CD4-positive, alpha-beta T cell treated with Interleukin-15 for 1 hour (primary cell): Measurements from ENCODE around the gene CIBAR2.

ENCODE experiments used
- DNase-seq: peaks from one replicate; pipeline ENCODE4 v3.0.0-alpha.2; 2020

CIBAR2 gene

DNA sequence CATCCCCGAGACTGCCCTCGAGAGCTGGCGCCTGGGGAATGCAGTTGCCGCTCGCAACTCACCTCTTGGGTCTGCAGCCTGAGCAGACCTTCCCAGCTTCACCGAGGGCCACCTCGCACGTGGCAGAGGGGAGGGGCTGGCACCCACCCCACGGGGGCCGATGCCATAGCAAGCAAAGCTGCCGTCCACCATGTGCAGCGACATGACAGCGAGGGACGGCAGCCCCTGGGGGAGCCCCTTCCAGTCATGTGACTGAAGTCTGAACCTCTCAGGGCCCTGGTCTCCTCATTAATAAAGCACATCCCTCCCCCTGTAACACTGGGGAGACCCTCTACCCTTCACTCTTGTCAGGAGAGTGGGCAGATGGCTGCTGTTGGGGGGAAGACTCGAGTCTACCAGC is 30.5 kb downstream of the CIBAR2 start:
- DNase-seq = no peak

DNA sequence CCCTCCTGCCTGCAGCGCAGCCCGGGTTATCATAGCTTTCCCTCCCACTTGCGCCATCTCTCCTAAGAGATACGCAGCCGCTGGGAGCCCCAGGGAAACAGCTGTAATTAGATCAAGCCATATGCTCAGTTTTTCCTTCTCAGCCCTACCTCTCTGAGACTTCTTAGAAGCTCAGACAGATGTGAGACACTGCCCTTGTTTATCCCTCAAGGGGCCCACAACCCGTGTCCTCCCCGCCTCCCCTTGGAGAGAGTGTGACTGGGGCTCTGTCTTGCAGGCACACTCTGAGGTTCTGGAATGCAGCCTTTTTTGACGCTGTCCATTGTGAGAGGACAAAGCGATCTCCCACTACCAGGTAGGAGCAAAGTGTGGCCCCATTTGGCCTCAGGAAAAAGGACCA is 31.2 kb downstream of the CIBAR2 start:
- DNase-seq = no peak

DNA sequence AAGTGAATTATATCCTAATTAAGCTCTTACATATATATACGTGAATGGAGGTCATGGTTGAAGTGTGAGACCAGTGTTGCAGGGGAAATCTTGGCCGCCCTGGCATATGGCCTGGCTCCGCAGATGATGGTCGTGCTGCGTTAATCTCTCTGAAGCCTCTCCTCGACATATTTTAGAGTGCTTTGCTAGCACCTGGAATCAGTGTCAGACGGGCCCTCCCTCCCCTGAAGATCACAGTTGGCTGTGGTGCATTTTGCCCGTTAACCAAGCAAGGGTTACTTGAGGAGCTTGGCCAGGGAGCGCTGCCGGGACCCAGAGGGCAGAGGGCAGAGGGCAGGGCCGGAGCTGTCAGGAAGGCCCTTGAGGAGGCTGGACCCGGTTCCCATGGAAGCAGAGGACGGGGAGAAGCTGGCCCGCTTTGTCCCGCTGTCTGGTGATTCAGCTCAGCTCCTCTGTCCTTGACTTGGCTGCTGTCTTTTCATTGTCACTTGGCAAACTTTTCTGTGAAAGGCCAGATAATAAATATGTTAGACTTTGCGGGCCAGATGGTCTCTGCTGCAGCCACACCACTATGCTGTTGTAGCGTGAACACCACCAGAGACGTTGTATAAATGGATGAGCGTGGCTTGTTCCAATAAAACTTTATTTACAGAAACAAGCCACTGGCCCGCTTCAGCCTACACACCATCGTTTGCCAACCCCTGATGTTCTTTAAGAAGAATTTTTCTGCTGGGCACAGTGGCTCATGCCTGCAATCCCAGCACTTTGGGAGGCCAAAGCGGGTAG is 32.3 kb downstream of the CIBAR2 start:
- DNase-seq = no peak

DNA sequence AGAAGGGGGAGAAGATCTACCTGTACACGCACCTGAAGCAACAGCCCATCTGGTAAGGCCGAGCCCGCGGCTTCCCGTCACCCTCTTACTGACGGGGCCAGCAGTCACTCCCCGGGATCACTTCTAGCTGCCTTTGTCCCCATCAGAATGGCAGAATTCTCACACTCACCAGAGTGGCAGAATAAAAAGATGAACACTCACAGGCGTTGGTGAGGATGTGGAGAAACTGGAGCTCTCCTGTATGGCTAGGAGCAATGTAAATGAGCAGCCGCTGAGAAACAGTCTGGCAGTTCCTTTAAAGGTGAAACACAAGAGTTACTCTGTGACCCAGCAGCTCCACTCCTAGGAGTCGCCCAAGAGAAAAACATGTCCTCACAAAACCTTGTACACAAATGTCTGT is 33.3 kb downstream of the CIBAR2 start:
- no peak for DNase-seq

DNA sequence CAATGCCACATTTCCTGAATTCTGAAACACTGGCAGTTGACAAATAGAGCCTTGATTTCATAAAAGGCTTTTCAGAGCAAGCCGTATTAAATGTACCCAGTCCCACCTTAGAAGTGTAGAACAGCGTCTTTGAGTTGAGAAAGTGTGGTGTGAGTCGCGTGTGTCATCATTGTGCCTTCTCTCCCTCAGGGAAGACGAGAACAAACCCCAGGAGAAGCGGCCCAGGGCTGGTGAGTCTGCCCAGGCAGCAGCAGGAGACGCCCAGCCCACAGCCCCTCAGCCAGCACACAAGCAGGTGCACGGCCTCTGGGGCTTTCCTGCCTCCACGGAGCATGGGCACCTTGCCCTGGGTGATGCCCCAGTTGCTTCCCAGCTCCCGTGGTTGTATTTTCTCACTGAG is 34.0 kb downstream of the CIBAR2 start:
- no peak for DNase-seq

DNA sequence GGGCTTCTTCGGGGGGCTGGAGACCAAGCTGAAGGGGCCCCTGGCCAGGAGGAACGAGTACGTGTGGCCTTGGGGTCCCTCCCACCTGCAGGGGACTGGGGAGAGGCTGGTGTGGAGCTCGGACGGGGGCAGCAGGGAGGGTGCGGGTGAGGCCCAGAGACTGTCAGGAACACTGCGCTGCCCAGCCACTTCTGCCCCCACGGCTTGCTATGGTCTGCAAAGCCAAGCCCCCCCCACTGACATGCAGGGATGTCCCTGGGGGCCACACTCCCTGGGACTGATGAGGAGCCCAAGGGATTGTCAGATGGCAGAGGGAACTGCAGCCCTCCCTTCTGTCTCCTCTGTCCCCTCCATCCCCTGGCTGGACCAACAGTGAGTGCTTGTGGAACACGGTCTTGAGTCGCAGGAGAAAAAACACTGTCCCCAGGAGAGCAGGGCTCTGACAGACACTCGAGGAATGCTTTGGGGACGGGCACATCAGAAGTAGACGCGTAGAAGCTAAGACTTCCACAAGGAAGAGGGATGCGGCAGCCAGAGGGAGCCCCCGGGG is 34.6 kb downstream of the CIBAR2 start:
- DNase-seq = no peak

DNA sequence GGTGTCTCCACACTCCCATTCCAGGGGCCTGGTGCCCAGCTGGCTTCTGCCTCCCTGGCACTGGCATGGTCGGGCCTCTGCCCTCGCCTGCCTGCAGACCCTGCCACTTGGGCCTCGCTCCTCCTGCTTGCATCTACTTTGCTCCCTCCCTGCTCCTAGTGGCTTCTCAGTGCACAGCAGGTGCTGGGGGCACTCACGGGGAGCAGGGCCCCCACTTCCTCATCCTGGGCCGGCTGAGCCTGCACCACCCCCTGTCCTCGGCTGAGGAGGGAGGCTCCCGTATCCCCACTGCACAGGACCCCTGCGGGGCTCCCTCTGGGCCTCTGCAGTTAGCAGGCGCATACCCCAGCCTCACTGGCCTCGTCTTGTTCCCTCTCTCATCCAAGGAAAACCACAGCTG is 35.2 kb downstream of the CIBAR2 start:
- DNase-seq = no peak

DNA sequence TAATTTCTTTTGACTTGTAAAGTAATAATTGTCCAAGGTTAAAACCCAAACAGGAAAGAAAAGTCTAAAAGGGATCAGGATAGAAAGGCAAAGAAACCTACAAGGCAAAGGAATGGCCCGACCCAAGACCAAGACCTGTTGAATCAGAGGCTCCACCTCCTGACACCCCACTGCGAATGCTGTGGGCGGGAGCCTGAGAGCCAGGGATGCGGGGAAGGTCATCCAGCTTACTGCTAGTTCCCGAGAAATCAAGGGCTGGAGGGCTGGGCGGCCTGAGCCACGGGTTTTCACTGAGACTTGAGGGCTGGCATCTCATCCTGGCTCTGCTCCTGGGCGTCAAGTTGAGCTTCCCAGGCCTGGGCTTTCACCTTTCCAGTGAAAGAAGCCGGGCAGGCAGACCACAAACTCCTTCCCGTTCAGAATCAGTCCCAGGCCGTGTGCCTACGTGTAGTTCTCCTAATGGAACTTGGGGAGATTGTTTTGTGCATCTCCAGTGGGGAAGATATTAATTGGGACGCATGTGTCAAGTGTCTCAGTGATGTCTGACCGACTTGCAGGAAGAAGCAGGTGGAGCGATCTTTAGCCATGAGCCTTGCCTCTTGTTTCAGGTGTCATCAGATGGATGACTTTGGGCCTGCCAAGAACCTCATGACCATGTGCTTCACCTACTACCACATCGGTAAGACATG is 36.9 kb downstream of the CIBAR2 start:
- DNase-seq = no peak

DNA sequence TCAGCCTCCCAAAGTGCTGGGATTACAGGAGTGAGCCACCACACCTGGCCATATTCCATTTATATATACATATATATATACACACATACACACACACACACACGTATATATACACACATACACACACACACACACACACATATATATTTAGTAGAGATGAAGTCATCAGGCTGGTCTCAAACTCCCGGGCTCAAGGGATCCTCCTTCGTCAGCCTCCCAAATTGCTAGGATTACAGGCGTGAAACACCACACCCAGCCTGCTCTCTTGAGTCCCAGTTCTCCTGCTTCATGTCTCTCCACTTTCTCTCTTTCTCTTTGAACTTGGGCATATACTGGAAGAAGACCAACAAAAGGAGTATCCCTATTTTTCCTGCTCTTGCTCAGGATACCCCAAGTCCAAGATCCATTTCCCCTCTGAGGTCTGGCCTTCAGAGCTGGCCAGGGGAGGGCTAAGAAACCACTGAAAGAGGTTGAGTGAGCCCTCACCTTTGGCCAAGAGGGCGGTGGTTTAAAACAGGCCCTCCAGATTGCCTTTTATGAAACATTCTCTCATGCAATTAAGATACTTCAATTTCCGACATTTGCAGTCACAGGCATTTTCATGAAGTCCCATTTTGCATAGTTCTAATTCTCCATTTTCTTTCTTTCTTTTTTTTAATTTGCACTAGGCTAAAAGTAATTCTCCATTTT is 37.9 kb downstream of the CIBAR2 start:
- DNase-seq = no peak

DNA sequence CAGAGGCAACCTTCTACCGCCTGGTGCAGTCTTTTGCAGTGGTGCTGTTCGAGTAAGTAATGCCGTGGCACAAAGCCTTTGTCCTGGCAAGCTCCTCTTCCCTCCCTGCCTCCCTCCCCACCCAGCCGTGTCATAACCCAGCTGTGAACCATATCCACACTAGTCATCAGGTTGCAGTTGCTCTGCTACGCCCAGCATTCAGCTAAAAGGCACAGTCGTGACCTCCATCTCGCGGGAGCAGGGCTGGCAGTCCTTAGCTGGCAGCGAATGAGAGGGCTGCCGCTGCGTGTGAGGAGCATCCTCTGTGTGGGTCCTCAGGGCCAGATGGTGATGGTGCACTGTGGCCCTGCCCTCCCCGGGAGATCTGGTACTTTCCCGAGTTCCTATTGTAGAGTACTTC is 39.3 kb downstream of the CIBAR2 start:
- no peak for DNase-seq

DNA sequence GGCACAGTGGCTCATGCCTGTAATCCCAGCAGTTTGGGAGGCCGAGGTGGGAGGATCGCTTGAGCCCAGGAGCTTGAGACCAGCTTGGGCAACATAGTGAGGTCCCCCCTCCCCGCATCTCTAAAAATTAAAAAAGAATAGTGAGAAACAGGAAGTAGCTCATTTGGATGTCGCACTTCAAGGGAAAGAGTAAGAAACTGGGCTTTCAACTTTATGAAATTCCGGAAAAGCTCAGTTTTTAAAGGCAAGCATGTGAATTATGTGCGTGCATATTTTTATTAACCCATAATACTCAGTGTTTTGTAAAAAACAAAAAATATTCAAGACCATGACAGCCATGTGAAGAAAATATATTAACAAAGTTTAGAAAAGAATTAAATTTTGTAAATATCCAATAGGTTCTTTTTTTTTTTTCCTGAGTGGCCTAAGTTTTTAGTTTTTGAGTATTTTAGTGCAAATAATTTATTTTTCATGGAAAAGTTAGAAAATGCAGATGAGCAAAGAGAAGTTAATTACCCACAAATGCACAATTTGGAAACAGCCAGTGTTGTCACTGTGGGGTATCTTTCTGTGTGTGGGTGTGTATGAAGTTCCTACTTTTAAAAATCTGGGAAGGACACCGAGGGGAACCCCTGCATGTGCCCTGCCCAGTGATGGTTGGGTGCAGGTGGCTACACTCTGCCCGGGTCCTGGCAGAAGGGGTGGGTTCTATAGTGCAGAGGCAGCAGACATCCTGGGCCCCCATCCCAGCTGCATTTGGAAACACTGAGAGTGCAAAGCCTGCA is 40.0 kb downstream of the CIBAR2 start:
- no peak for DNase-seq

DNA sequence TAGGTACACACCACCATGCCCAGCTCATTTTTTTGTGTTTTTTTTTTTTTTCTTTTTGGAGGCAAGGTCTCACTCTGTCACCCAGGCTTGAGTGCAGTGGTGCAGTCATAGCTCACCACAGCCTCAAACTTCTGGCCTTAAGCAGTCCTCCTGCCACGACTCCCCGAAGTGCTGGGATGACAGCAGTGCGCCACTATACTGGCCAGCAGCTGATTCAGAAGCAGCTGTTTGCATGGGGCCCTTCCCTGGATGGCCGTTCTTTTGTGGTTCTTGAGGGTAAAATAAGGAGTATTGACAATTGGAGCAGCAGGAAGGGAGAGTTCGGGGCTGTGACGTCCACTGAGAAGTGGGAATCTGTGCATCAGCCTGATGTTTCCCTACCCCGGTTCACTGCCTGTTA is 43.1 kb downstream of the CIBAR2 start:
- DNase-seq = no peak

DNA sequence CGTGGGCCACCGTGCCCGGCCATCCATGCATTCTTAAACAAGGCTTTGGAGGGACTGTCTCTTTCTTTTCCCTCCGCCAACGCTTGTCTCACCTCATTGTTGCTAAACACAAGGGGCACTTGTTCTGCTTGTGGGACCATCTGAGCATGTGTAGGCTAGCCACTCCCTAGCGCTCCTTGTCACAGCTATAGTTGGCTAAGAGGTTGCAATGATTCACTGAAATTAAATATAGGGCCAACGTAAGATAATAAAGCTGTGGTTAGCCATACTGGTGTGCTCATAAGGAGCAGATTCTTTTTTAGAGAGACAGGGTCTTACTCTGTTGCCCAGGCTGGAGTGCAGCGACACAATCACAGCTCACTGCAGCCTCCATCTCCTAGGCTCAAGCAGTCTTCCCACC is 43.5 kb downstream of the CIBAR2 start:
- DNase-seq = no peak

DNA sequence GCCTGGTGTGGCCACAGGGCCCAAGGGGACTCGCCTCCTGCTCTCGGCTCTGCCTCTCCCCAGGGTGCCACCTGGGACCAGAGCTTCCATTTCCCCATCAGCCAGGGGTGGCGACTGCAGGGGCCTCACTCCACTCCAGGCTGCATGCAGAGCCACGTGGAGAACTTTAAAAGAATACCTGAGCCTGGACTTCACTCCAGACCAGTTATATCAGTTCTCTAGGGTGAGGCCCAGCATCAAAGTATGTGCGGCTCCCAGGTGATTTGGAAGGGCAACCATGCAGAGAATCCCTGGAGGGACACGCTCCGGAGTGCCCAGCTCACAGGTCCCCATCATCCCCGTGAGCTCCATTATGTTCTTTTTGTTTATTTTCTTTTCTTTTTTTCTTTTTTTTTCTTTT is 44.8 kb downstream of the CIBAR2 start:
- no peak for DNase-seq

DNA sequence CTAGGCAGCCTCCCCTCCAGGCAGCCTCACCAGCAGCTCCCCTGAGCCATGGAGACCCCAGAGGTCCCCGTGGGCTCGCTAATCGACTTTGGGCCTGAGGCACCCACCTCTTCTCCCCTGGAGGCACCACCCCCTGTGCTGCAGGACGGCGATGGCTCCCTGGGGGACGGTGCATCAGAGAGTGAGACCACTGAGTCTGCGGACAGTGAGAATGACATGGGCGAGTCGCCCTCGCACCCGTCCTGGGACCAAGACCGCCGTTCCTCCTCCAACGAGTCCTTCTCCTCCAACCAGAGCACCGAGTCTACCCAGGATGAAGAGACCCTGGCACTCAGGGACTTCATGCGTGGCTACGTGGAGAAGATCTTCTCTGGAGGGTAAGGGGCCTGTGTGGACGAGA is 45.2 kb downstream of the CIBAR2 start:
- no peak for DNase-seq

DNA sequence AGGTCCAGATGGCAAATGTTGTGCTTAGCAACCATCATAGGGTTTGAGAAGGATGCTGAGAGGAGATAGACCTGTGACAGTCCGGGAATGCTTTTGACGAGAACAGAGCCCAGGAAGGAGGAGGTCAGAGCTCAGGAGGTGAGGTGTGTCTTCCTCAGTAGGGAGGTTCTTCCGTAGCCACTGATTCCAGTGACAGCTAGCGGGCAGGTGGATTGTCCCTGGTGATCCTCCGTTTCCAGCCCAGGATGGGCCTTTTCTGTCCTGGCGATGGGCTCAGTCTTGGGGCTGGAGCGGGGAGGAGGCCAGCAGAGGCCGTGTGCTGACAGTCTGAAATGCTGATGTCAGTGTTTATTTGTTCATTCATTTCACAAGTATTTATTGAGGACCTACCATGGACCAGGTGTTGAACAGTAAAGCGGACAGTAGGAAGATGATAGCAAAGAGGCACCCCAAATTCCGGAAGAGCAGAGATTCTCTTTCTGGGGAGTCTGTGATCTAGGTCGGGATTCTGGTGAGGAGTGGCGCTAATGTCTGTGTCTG is 45.9 kb downstream of the CIBAR2 start:
- DNase-seq = no peak

DNA sequence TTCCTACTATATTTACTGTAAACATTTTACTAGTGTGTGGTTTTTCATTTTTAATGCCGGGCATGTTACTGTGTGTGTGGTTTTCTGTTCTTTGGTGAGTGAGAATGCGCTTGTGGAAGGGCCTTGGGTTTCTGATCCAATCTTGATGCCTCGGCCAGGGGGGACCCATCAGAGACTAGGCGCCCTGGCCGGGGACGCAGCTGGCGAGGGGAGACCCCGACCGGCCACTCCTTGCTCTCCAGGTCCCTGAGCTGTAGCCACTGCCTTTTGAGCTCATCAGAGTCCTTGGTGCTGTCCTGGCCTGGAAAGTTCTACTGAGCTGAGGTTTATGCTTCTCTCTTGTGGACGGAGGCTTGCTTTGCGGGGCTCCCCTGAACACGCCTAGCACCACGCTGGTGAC is 47.2 kb downstream of the CIBAR2 start:
- DNase-seq = no peak

DNA sequence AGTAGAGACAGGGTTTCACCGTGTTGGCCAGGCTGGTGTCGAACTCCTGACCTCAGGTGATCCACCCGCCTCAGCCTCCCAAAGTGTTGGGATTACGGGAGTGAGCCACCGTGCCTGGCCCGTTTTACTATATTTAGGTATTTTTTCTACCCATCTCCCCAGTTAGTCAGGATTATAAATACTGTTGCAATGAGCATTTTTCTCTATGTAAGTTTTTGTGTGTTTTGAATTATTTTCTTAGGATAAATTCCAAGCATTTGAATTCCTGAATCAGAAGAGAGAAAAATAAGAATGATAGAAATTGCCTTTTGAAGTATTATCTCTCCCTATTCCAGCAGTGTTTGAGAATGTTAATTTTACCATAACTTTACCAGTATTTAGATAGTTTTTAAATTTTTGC is 48.1 kb downstream of the CIBAR2 start:
- DNase-seq = no peak

DNA sequence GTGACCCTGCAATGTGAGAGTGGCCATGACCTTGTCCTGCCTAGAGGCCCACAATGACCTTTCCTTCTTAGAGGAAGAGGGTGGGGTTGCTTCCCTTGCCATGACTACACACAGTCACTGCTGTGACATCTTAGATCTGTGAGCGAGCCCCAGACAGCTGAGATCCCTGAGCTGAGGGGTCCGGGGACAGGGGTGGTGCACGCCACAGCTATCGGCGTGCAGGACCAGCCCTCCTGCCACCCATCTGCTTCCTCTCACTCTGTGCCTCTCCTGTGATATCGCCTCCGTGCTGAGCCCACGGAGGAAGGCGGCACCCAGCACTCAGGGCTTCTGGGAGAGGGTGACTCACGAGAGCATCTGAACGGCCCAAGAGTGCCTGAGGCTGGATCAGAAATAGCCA is 49.4 kb downstream of the CIBAR2 start:
- DNase-seq = peak; percentile 41

DNA sequence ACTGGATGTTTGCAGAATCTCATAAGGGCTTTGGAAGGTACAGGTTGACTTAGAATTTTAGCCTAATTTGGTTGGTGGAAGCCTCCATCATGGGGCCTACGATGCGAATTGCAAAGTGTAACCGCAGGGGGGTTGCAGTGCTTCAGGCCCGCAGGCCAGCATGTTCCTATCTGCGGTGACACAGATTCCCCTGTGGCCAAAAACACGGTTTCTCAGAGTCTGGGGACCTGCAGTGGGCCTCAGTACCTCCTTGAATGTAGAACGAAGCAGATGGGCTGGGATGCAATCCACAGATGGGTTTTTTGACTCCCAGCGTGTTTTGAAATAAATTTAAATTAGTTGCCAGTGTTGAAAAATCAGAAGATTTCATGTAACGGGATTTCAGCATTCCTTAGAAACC is 49.9 kb downstream of the CIBAR2 start:
- DNase-seq = no peak

DNA sequence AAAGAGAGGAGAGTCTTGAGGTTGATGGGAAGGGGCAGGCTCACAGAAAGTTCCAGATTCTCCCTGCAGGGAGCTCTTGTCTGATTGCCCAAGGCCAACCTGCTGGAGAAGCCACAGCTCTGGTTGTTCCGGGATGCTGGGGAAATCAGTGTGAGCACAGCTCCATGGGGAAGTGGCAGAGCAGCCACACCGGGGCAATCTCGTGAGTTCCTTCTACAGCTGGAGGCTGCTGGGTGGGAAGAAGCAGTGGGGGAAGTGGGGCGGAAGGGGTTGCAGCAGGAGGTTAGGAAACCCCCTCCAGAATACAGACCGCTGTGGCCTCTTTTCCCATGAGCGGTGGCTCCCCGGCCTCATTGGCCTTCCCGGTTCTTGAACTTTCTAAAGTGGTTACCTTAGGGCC is 50.7 kb downstream of the CIBAR2 start:
- peak; percentile 70 for DNase-seq

DNA sequence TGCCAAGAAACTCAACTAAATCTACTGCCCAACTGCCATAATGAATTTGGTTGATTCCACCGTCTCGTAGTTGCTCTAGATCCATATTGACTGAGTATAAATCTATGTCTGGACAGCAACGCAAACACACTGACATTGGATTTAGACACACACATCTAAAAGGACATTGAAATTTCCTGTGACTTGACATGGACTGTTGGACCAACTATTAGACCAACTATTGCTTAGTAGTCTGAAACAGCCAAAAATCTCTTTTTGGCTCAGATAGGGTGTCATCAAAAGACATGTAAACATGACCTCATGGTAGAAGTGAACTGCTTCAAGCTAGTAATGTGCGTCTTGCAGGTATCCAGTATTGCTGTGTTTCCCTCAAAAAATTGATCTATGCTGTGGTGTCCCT is 53.4 kb downstream of the CIBAR2 start:
- DNase-seq = no peak

DNA sequence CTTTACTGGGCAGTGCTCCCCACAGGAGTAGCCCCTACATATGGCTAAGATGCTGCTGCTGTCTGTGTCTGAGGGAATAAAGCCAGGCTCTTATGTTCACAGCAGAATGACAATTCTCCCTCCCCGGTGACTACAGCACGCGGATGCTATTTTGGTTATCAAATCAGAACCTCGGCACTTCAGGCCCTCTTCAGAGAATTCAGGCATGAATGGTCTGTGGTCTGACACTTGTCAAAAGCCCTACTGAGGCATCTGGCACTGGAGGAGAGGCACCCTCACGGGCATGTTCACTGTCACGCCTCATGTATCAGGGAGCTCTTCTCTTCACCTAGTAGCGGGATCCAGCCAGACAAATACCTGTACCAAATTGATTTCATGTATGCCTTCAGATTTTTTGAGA is 54.3 kb downstream of the CIBAR2 start:
- DNase-seq = no peak
